IMR-90 (cell line): Measurements from ENCODE around the gene RBM11. TPM values are rescaled to one million over a fixed set of nuclear protein-coding genes. Genes with fewer than 3 reads are reported as not detected.

Experiments used
- ATAC-seq: fragments of 200-7000 bp; cut with Tn5 transposase; 2 replicates; pipeline ENCODE4 v1.9.1; 2020; ENCODE audit warnings: low read depth, mild to moderate bottlenecking, moderate library complexity
- BruUV-seq: library from RNA; stranded (reverse); fragments of 400-500 nt; replicated peaks from 2 replicates; lab custom pipeline; 2021; lab: Mats Ljungman, UMichigan
- CTCF ChIA-PET: fragments of 300-600 bp; formaldehyde crosslinking; extraction: SDS; loops from one replicate; lab custom pipeline; 2021; ENCODE audit warnings: antibody characterized with exemption; lab: Yijun Ruan, JAX
- POLR2A ChIA-PET: fragments of 300-600 bp; sonication (Branson Sonifier 250); formaldehyde crosslinking; loops from one replicate; lab custom pipeline; 2022; ENCODE audit warnings: antibody characterized with exemption; ENCODE audit not compliant: unreplicated experiment; lab: Charles Lee
- DNase-seq: peaks from one replicate; pipeline ENCODE4 v3.0.0; 2013
- H2AFZ ChIP-seq: replicated peaks from 2 replicates; pipeline ENCODE3; 2013; ENCODE audit warnings: low read length, mild to moderate bottlenecking; ENCODE audit not compliant: poor library complexity
- H2AK5ac ChIP-seq: 2 replicates; pipeline ENCODE4 v1.6.1; 2013; ENCODE audit warnings: low read depth, low read length, inconsistent platforms
- H2AK9ac ChIP-seq: replicated peaks from 2 replicates; pipeline ENCODE3; 2013; ENCODE audit warnings: mild to moderate bottlenecking, low read depth, low read length, moderate library complexity; ENCODE audit not compliant: poor library complexity
- H2BK120ac ChIP-seq: 2 replicates; pipeline ENCODE4 v1.6.1; 2013; ENCODE audit warnings: low read depth, low read length, inconsistent platforms
- H2BK15ac ChIP-seq: 3 replicates; pipeline ENCODE4 v1.6.1; 2013; ENCODE audit warnings: low read depth, low read length, inconsistent platforms
- H2BK20ac ChIP-seq: 2 replicates; pipeline ENCODE4 v1.6.1; 2013; ENCODE audit warnings: low read depth, mild to moderate bottlenecking, inconsistent platforms, low read length, moderate library complexity
- H2BK5ac ChIP-seq: 2 replicates; pipeline ENCODE4 v1.6.1; 2013; ENCODE audit warnings: mild to moderate bottlenecking, low read depth, low read length, inconsistent platforms; ENCODE audit not compliant: poor library complexity, severe bottlenecking
- H3K14ac ChIP-seq: replicated peaks from 2 replicates; pipeline ENCODE4 v1.6.1; 2013; ENCODE audit warnings: low read depth, low read length, inconsistent platforms
- H3K18ac ChIP-seq: 2 replicates; pipeline ENCODE4 v1.6.1; 2013; ENCODE audit warnings: low read depth, low read length, control low read depth
- H3K23ac ChIP-seq: 2 replicates; pipeline ENCODE4 v1.6.1; 2013; ENCODE audit warnings: low read depth, low read length, inconsistent platforms
- H3K27ac ChIP-seq: 2 replicates; pipeline ENCODE4 v1.5.1; 2013; ENCODE audit warnings: mild to moderate bottlenecking, control low read depth, low read length; ENCODE audit not compliant: insufficient read depth
- H3K27me3 ChIP-seq: 2 replicates; pipeline ENCODE4 v1.6.1; 2013; ENCODE audit warnings: low read length; ENCODE audit not compliant: control insufficient read depth, insufficient read depth
- H3K36me3 ChIP-seq: 2 replicates; pipeline ENCODE4 v1.6.1; 2013; ENCODE audit warnings: low read length, mixed read lengths; ENCODE audit not compliant: control insufficient read depth, insufficient read depth
- H3K4ac ChIP-seq: 2 replicates; pipeline ENCODE4 v1.6.1; 2013; ENCODE audit warnings: low read depth, low read length, inconsistent platforms
- H3K4me1 ChIP-seq: 2 replicates; pipeline ENCODE4 v1.6.1; 2013; ENCODE audit warnings: low read length, mixed read lengths; ENCODE audit not compliant: control insufficient read depth, insufficient read depth
- H3K4me2 ChIP-seq: 2 replicates; pipeline ENCODE4 v1.6.1; 2013; ENCODE audit warnings: low read depth, mild to moderate bottlenecking, control low read depth, low read length, moderate library complexity
- H3K4me3 ChIP-seq: 2 replicates; pipeline ENCODE4 v1.5.1; 2013; ENCODE audit warnings: low read depth, mild to moderate bottlenecking, control low read depth, low read length, moderate library complexity; ENCODE audit not compliant: insufficient read depth
- H3K56ac ChIP-seq: 2 replicates; pipeline ENCODE4 v1.6.1; 2013; ENCODE audit warnings: low read length, inconsistent platforms; ENCODE audit not compliant: insufficient read depth; ENCODE audit errors: extremely low read depth
- H3K79me1 ChIP-seq, 2 experiments: 2 replicates each; pipeline ENCODE4 v1.6.1; 2013; ENCODE audit warnings: low read length in 2 of 2, inconsistent platforms in 1 of 2, low read depth in 1 of 2
- H3K9ac ChIP-seq: 2 replicates; pipeline ENCODE4 v1.6.1; 2013; ENCODE audit warnings: low read depth, low read length, control low read depth
- H3K9me1 ChIP-seq: 2 replicates; pipeline ENCODE4 v1.6.1; 2013; ENCODE audit warnings: low read length, inconsistent platforms; ENCODE audit not compliant: insufficient read depth
- H3K9me3 ChIP-seq: 2 replicates; pipeline ENCODE4 v1.6.1; 2013; ENCODE audit warnings: low read length; ENCODE audit not compliant: control insufficient read depth, insufficient read depth
- H4K20me1 ChIP-seq: 2 replicates; pipeline ENCODE4 v1.6.1; 2013; ENCODE audit warnings: low read length, inconsistent platforms; ENCODE audit not compliant: insufficient read depth
- H4K5ac ChIP-seq: 2 replicates; pipeline ENCODE4 v1.6.1; 2013; ENCODE audit warnings: mild to moderate bottlenecking, low read depth, low read length, control low read depth
- H4K8ac ChIP-seq, 2 experiments: 2 replicates each; pipeline ENCODE4 v1.6.1; 2013; ENCODE audit warnings: low read depth in 2 of 2, low read length in 2 of 2, control low read depth in 1 of 2, inconsistent platforms in 1 of 2
- H4K91ac ChIP-seq: 2 replicates; pipeline ENCODE4 v1.6.1; 2013; ENCODE audit warnings: low read depth, low read length, inconsistent platforms; ENCODE audit not compliant: insufficient read depth
- CEBPB ChIP-seq: IDR thresholded peaks from 2 replicates; pipeline ENCODE4 v1.6.1; 2012; ENCODE audit warnings: low read depth, low read length, improper control_type of control experiment
- FOS ChIP-seq: fragments of 150-350 bp; IDR thresholded peaks from 2 replicates; pipeline ENCODE4 v1.6.1; 2016; ENCODE audit warnings: low read depth, low read length
- NFE2L2 ChIP-seq: fragments of 150-350 bp; IDR thresholded peaks from 2 replicates; pipeline ENCODE4 v1.6.1; 2016; ENCODE audit warnings: low read depth, mild to moderate bottlenecking, low read length
- POLR2A ChIP-seq: IDR thresholded peaks from 2 replicates; pipeline ENCODE4 v1.6.1; 2012; ENCODE audit warnings: mild to moderate bottlenecking, low read depth, low read length
- RAD21 ChIP-seq: IDR thresholded peaks from 2 replicates; pipeline ENCODE4 v1.6.1; 2012; ENCODE audit warnings: low read length, improper control_type of control experiment
- RCOR1 ChIP-seq: IDR thresholded peaks from 2 replicates; pipeline ENCODE4 v1.6.1; 2012; ENCODE audit warnings: mild to moderate bottlenecking, low read length, improper control_type of control experiment; ENCODE audit not compliant: insufficient replicate concordance
- RFX5 ChIP-seq: IDR thresholded peaks from 2 replicates; pipeline ENCODE4 v1.8.0; 2012; ENCODE audit warnings: low read depth, mild to moderate bottlenecking, low read length, moderate library complexity
- SMC3 ChIP-seq: fragments of 150-350 bp; IDR thresholded peaks from 2 replicates; pipeline ENCODE4 v1.6.1; 2016; ENCODE audit warnings: low read depth, mild to moderate bottlenecking, antibody characterized with exemption, low read length, moderate library complexity
- USF2 ChIP-seq: fragments of 150-350 bp; IDR thresholded peaks from 2 replicates; pipeline ENCODE4 v1.6.1; 2017; ENCODE audit warnings: mild to moderate bottlenecking, antibody characterized with exemption, low read length, low read depth
- WGBS, 2 experiments: methylation state at CpG; one replicate each; pipeline versions ENCODE4 v1.1.5 to v1.1.7; 2013; ENCODE audit warnings: missing lambda C conversion rate in 2 of 2; ENCODE audit not compliant: insufficient read length in 1 of 2; ENCODE audit errors: extremely low coverage in 2 of 2; 5-methylcytosine and 5-hydroxymethylcytosine counted together
- dilution Hi-C: fragments of 300-500 bp; cut with HindIII; formaldehyde crosslinking; loops from one replicate; pipeline ENCODE4 v1.14.3; 2018; ENCODE audit warnings: low sequenced_read_pairs; ENCODE audit not compliant: unreplicated experiment
- in situ Hi-C: fragments of 300-500 bp; cut with MboI; formaldehyde crosslinking; loops from 3 replicates; pipeline ENCODE4 v1.14.3; 2019; ENCODE audit warnings: low sequenced_read_pairs, inconsistent platforms, mixed read lengths
- intact Hi-C: fragments of 100-400 bp; cut with micrococcal nuclease; formaldehyde crosslinking; loops from 2 replicates; pipeline ENCODE4 v1.10.0; 2022
- polyA plus RNA-seq, 3 experiments: library from polyadenylated mRNA; depleted of rRNA; stranded (reverse); fragments of >200 nt; gene quantifications; 2 replicates each; pipeline ENCODE4 v1.2.3, GENCODE V29; 2012; ENCODE audit warnings: low replicate concordance in 1 of 3
- total RNA-seq: library from RNA; depleted of rRNA; stranded (reverse); fragments of >200 nt; gene quantifications from 2 replicates; pipeline ENCODE4 v1.2.3, GENCODE V29; 2012

RBM11 gene
- total and polyA plus RNA-seq, 2 of the 4 experiments (the other 2 are of a cell fraction): 0.10 to 0.18 TPM

- Histone ChIP-seq H3K27ac (no peak overlapping the region), H4K91ac (no peak overlapping the region), H4K5ac (no peak overlapping the region), H3K36me3 (no peaks in the 10 kb centered on the region), H2AK9ac (no peak overlapping the region), H3K79me1 (no peaks in the 10 kb centered on the region), H3K4me1 (no peaks in the 10 kb centered on the region), H3K4me2 (no peak overlapping the region), H3K18ac (no peak overlapping the region), H2BK120ac (no peak overlapping the region), H2AK5ac (no peak overlapping the region), H2BK5ac (no peak overlapping the region), H3K9ac (no peak overlapping the region), H3K4me3 (no peak overlapping the region), H2BK15ac (no peak overlapping the region), H4K20me1 (no peaks in the 10 kb centered on the region), H3K56ac (no peak overlapping the region), H3K4ac (no peak overlapping the region), H3K14ac (no peak overlapping the region), H2BK20ac (no peak overlapping the region), H3K9me1 (no peaks in the 10 kb centered on the region), H4K8ac (no peak overlapping the region), H3K9me3 (no peaks in the 10 kb centered on the region), H3K23ac (no peak overlapping the region), H2AFZ (peak overlapping the region; percentile 29), H3K27me3 (peaks cover 3% of the 10 kb centered on the region; the same call in 1 of the 2 replicates)
- ChIA-PET CTCF (no interaction called here), POLR2A (no interaction called here)
- ATAC-seq: no peak
- dilution Hi-C loops (no loop called here), intact Hi-C loops (no loop called here), in situ Hi-C loops (no loop called here)
- TF ChIP-seq NFE2L2 (no peak), CEBPB (no peak), POLR2A (no peak), SMC3 (no peak), USF2 (no peak), RAD21 (no peak), RFX5 (no peak), RCOR1 (no peak), FOS (no peak)
- WGBS, 2 experiments: 28% methylated on average over 9 of the region's 39 CpGs; no CpG with 5 or more reads in 1 of the 2 experiments
- no TSS peak for BruUV-seq
- DNase-seq: no peak
Measured at GRCh38 chr21:14273736-14274538, 58.0 kb downstream of the RBM11 start.
